MM.1S (cell line): ENCODE measurements around the gene GGTA1.

Experiments used
- DNase-seq: peaks from one replicate; pipeline ENCODE4 v3.0.0-alpha.2; 2015
- H2AFZ ChIP-seq: fragments of 300-600 bp; sonication (generic); 2 replicates; pipeline ENCODE4 v1.6.0; 2016; ENCODE audit warnings: antibody characterized with exemption, low read length
- H3F3A ChIP-seq: fragments of 300-600 bp; sonication (generic); 2 replicates; pipeline ENCODE4 v1.6.1; 2016; ENCODE audit warnings: mild to moderate bottlenecking, antibody characterized with exemption, low read length, moderate library complexity, mixed read lengths; ENCODE audit not compliant: insufficient read depth
- H3K27ac ChIP-seq: fragments of 300-600 bp; sonication (generic); 2 replicates; pipeline ENCODE4 v1.5.1; 2016; ENCODE audit warnings: mild to moderate bottlenecking, low read length
- H3K27me3 ChIP-seq: fragments of 300-600 bp; sonication (generic); replicated peaks from 2 replicates; pipeline ENCODE4 v1.6.0; 2016; ENCODE audit warnings: low read length; ENCODE audit not compliant: insufficient read depth
- H3K36me3 ChIP-seq: fragments of 300-600 bp; sonication (generic); replicated peaks from 2 replicates; pipeline ENCODE4 v1.6.1; 2016; ENCODE audit warnings: mild to moderate bottlenecking, low read length, mixed read lengths; ENCODE audit not compliant: insufficient read depth
- H3K4me1 ChIP-seq: fragments of 300-600 bp; sonication (generic); 2 replicates; pipeline ENCODE4 v1.6.1; 2016; ENCODE audit warnings: low read length, mixed read lengths
- H3K4me2 ChIP-seq: fragments of 300-600 bp; sonication (generic); 2 replicates; pipeline ENCODE4 v1.6.0; 2016; ENCODE audit warnings: low read depth, low read length
- H3K4me3 ChIP-seq: fragments of 300-600 bp; sonication (generic); 2 replicates; pipeline ENCODE4 v1.5.1; 2016; ENCODE audit warnings: low read length, mixed read lengths
- H3K79me2 ChIP-seq: fragments of 300-600 bp; sonication (generic); 2 replicates; pipeline ENCODE4 v1.6.1; 2016; ENCODE audit warnings: mixed run types, low read length, mixed read lengths
- H3K9ac ChIP-seq: fragments of 300-600 bp; sonication (generic); 2 replicates; pipeline ENCODE4 v1.6.1; 2016; ENCODE audit warnings: low read length, mixed read lengths
- H3K9me2 ChIP-seq: fragments of 300-600 bp; sonication (generic); replicated peaks from 2 replicates; pipeline ENCODE4 v1.6.1; 2016; ENCODE audit warnings: mild to moderate bottlenecking, low read length, mixed read lengths; ENCODE audit not compliant: insufficient read depth
- H3K9me3 ChIP-seq: fragments of 300-600 bp; sonication (generic); replicated peaks from 2 replicates; pipeline ENCODE4 v1.6.1; 2016; ENCODE audit warnings: mild to moderate bottlenecking, low read length, mixed read lengths; ENCODE audit not compliant: insufficient read depth
- H4K20me1 ChIP-seq: fragments of 300-600 bp; sonication (generic); 2 replicates; pipeline ENCODE4 v1.6.1; 2016; ENCODE audit warnings: mild to moderate bottlenecking, low read length, moderate library complexity, mixed read lengths; ENCODE audit not compliant: insufficient read depth
- CTCF ChIP-seq: fragments of 300-600 bp; sonication (generic); IDR thresholded peaks from 2 replicates; pipeline ENCODE4 v1.5.1; 2016; ENCODE audit warnings: antibody characterized with exemption, low read length, mixed read lengths
- EZH2 ChIP-seq: fragments of 300-600 bp; sonication (generic); optimal IDR thresholded peaks from 2 replicates; pipeline ENCODE3; 2017; ENCODE audit warnings: low read depth, mild to moderate bottlenecking, antibody characterized with exemption, low read length, mixed read lengths
- EZH2phosphoT487 ChIP-seq: fragments of 300-600 bp; sonication (generic); IDR thresholded peaks from 2 replicates; pipeline ENCODE4 v1.6.1; 2018; ENCODE audit warnings: antibody characterized with exemption, low read length

The GGTA1 gene

GRCh38 chr9:121499427-121500164 lies at the start of gene GGTA1:
GGTA1 (minus strand) TSS chr9:121499844; CDS start chr9:121467922, 31,922 bp downstream.
- H3K79me2 ChIP-seq, result no peaks in the 10 kb centered on the region
- peak within 1 kb of the TSS; percentile 37 for H2AFZ ChIP-seq
- H3F3A ChIP-seq, result no peaks in the 10 kb centered on the region
- peaks cover 3% of the 10 kb centered on the region; the same call in 1 of the 2 replicates for H3K4me1 ChIP-seq
- no peak within 1 kb of the TSS for H3K9ac ChIP-seq
- H3K9me3 ChIP-seq, result no peaks in the 10 kb centered on the region
- TF ChIP-seq EZH2 (no peak), EZH2phosphoT487 (no peak), CTCF (no peak)
- peak within 1 kb of the TSS; percentile 43 for H3K4me3 ChIP-seq
- peak; percentile 19 for DNase-seq
- H4K20me1 ChIP-seq, result no peaks in the 10 kb centered on the region
- no peaks in the 10 kb centered on the region for H3K9me2 ChIP-seq
- no peak within 1 kb of the TSS for H3K27ac ChIP-seq
- H3K4me2 ChIP-seq, result peak within 1 kb of the TSS; percentile 96
- peaks cover 42% of the 10 kb centered on the region for H3K27me3 ChIP-seq
- H3K36me3 ChIP-seq, result no peaks in the 10 kb centered on the region

DNA sequence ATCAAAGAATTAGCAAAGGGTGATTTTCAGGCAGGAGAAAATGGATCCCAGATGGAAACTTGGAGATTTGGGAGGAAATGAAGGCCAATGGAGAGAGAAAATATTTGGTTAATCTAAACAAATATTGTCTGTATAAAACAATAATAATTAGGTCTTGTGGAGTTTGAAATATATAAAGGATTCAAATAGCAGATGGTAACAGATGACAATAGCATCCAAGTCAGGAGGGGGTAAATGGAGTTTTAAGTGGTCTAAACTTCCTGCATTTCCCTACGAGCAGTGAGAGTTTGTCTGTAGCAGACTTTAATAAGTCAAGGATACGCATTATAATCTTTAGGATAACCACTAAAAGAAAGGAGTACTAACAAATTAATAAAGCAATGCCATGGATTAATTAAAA lies 49.0 kb upstream of the GGTA1 start:
- H3K4me3 ChIP-seq, result no peak overlapping the region
- H3K79me2 ChIP-seq, result no peaks in the 10 kb centered on the region
- no peak overlapping the region for H3K27ac ChIP-seq
- H3K9me3 ChIP-seq, result no peaks in the 10 kb centered on the region
- no peaks in the 10 kb centered on the region for H3F3A ChIP-seq
- no peak for DNase-seq
- H2AFZ ChIP-seq, result no peak overlapping the region
- H3K9me2 ChIP-seq, result no peaks in the 10 kb centered on the region
- TF ChIP-seq EZH2 (no peak), EZH2phosphoT487 (no peak), CTCF (no peak)
- no peaks in the 10 kb centered on the region for H3K36me3 ChIP-seq
- peaks cover 10% of the 10 kb centered on the region; the same call in 1 of the 2 replicates for H3K27me3 ChIP-seq
- no peaks in the 10 kb centered on the region for H3K4me1 ChIP-seq
- H4K20me1 ChIP-seq, result no peaks in the 10 kb centered on the region
- H3K4me2 ChIP-seq, result no peak overlapping the region
- no peak overlapping the region for H3K9ac ChIP-seq

GRCh38 chr9:121545875-121546423 lies 46.3 kb upstream of the GGTA1 start:
- Histone ChIP-seq H3K4me3 (peak overlapping the region; percentile 53), H2AFZ (peak overlapping the region; percentile 93), H3K9ac (peak overlapping the region; percentile 44; the same call in 1 of the 2 replicates)

More at GRCh38 chr9:121545875-121546423, 46.3 kb upstream of the GGTA1 start:
- no peaks in the 10 kb centered on the region for H3K9me3 ChIP-seq
- H3F3A ChIP-seq, result no peaks in the 10 kb centered on the region
- peak; percentile 89 for TF ChIP-seq CTCF
- TF ChIP-seq EZH2, result no peak
- H3K79me2 ChIP-seq, result no peaks in the 10 kb centered on the region
- no peaks in the 10 kb centered on the region for H3K9me2 ChIP-seq
- H4K20me1 ChIP-seq, result no peaks in the 10 kb centered on the region
- H3K27me3 ChIP-seq, result peaks cover 7% of the 10 kb centered on the region; the same call in 1 of the 2 replicates
- peak overlapping the region; percentile 99 for H3K4me2 ChIP-seq
- no peaks in the 10 kb centered on the region for H3K36me3 ChIP-seq
- no peak overlapping the region for H3K27ac ChIP-seq
- H3K4me1 ChIP-seq, result no peaks in the 10 kb centered on the region
- peak; percentile 82 for DNase-seq
